GM19397 (cell line): Measurements from ENCODE around the gene TAF4.
"Not testable (repeated sequence)": the region's sequence is repeated elsewhere in the genome, so short reads cannot be mapped to it uniquely, and the experiment has no call there.

Source experiments
- ATAC-seq: cut with Tn5 transposase; IDR thresholded peaks from one replicate; pipeline ENCODE4 v1.9.1; 2021; ENCODE audit warnings: mild to moderate bottlenecking, moderate library complexity; ENCODE audit not compliant: unreplicated experiment

TAF4 gene

GRCh38 chr20:61982191-61982950 is 83.3 kb downstream of the TAF4 start:
- ATAC-seq = no peak

GRCh38 chr20:61981691-61982090 is 84.0 kb downstream of the TAF4 start:
- not testable (repeated sequence) for ATAC-seq

GRCh38 chr20:61980647-61981583 is 84.8 kb downstream of the TAF4 start:
- ATAC-seq = no peak

DNA sequence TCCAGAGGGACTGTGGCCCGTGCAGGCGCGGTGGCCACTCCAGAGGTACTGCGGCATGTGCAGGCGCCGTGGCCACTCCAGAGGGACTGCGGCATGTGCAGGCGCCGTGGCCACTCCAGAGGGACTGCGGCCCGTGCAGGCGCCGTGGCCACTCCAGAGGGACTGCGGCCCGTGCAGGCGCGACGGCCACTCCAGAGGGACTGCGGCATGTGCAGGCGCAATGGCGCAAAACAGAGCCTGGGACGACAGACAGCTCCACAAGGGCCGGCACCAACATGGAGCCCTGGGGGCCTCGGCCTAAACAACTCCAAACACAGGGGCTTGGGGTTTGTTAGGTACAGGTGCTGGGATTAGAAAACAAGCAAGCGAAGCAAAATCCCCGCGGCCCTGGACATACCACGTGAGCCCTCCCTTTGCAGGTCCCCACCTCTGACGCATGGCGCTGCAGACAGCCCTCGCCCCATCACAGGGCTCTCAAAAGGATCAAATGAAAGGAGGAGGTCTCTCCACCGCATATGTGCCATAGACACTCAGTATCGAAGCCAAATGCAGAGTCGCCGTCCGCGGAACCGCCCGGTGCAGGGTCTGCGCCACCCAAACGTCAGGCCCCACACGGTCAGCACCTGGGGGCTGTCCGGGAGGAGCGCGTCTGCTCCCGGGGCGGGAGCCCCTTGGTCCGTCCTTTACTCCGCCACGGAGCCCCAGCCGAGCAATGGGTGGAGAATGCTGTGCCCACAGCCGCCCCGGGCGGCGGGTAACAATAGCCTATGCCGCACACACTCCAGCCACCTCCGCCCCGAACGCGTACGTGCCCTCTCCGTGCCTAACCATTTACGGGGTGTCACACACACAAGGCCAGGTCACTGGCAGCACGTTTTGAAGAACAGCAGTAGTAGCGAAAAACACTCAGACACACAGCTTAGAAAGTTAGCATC is 85.7 kb downstream of the TAF4 start:
- no peak for ATAC-seq

DNA sequence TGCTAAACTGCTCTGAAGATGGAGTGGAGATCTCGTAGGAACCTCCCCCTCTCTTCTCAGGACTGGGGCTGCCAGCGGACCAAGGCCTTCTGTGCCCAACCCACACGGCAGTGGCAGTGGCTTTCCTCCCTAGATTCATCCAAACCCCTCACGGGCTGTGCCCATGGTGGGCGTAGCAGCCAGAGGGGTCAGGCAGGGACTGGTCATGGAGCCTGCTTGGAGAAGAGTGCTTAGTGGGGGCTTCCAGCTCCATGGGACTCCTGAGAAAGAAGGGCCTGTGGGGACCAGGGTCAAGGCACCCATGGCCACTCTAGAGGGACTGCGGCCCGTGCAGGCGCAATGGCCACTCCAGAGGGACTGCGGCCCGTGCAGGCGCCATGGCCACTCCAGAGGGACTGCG is 86.6 kb downstream of the TAF4 start:
- ATAC-seq = no peak

DNA sequence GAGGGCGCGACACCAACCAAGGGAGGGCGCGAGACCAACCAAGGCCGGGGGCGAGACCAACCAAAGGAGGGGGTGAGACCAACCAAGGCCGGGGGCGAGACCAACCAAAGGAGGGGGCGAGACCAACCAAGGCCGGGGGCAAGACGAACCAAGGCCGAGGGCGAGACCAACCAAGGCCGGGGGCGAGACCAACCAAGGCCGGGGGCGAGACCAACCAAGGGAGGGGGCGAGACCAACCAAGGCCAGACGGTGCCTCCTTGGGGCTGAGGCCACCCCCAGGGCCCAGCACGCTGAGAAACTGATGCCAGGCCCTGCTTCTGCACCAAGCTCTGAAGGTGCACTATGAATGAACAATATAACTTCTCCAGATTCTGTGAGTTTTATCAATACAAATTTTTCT is 87.2 kb downstream of the TAF4 start:
- ATAC-seq = no peak

DNA sequence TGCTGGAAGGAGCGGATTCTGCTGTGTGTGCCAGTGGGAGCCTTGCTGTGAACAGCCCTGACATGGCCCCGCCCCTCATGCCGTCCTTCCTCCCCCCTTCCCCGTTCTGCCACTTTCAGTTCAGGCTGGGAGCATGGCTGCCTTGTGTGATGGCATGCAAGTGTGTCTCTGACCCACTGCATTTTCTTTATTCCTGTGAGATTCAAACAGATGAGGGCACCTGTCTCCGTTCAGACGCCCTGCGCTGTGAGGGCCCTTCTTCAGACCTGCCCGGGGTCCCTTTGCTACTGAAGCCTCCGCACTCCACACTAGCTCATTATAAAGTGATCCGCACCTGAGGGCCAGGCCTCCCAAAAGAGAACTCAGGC is 88.3 kb downstream of the TAF4 start:
- no peak for ATAC-seq

- ATAC-seq = no peak
Measured at GRCh38 chr20:61976644-61977418, 88.8 kb downstream of the TAF4 start.

GRCh38 chr20:61976263-61976643 is 89.4 kb downstream of the TAF4 start:
- no peak for ATAC-seq

DNA sequence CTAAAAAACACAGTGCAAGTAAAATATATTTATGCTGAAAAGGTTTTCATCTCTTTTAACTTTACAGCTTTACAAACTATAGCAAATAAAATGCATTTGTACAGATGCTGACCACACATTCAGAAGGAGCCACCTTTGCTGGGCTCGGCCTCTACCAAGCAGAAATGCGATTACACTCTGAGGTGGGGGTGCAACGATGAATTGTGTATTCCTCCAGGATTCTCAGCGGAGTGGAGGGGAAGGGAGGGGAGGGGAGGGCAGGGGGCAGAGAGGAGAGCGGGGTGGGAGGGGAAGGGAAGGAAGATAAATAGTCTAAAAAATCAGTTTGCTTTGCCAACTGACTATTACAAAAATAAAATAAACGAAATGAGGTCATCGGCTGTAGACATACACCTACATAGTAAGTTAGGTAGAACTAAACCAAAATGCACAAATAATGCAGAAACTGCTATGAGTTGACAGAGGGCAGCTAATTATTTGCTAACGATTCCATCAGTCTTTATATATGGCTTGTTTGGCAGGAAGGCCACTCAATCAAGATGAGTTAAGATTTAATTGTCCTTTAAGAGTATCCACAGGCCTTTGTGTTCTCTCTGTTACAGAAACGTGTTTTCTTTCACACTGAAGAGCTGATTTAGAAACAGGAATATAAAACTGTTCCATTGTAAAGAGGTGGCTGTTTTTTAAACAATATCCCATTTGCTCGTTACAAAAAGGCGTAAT is 90.1 kb downstream of the TAF4 start:
- no peak for ATAC-seq

DNA sequence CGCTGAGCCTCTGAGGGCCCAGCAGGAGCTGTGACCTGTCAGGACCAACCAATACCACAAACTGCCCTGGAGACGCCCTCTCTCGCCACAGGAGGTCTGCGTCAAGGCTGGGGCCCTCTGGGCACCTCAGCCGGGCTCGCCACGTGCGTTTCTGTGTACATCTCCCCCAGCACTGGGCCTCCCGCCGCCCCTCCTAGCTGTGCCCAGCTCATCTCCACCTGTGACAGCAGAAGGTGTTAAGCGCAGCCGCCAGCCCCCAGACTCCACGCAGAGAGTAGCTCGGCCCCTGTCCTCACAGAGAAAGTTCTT is 91.4 kb downstream of the TAF4 start:
- no peak for ATAC-seq

DNA sequence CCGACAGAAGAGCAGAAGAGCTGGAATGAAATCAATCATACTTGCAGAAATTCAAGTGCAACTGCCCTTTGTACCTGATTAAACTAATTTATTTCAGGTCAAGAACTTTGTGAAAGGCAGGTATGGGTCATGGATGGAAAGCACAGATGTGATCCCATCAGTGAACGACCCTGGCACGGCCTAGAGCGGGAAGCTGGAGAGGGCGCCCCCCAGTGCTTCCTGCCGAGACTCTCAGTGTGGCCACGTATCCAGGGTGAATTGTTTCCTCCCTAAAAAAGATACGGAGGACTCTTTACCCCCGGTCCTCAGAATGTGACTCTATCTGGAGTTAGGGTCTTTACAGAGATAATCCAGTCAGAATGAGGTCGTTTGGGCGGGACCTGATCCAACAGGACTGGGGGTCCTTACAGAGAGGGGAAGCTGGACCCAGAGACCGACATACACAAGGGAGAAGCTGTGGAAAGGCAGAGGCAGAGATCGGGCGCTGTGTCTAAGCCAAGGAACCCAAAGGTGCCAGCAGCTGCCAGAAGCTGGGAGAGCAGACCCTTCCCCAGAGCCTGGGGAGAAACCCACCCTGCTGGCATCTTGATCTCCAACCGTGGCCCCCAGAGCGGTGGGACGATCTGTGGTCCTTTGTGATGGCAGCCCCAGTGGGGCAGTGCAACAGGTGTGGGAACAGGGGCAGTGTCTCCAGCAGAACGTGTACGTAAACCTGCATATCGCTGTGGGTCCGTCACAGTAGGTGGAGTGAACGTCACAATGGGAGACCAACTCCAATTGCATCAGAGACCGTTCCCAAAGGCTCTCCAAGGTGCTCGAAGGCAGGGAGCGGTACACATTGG is 91.9 kb downstream of the TAF4 start:
- ATAC-seq = no peak

DNA sequence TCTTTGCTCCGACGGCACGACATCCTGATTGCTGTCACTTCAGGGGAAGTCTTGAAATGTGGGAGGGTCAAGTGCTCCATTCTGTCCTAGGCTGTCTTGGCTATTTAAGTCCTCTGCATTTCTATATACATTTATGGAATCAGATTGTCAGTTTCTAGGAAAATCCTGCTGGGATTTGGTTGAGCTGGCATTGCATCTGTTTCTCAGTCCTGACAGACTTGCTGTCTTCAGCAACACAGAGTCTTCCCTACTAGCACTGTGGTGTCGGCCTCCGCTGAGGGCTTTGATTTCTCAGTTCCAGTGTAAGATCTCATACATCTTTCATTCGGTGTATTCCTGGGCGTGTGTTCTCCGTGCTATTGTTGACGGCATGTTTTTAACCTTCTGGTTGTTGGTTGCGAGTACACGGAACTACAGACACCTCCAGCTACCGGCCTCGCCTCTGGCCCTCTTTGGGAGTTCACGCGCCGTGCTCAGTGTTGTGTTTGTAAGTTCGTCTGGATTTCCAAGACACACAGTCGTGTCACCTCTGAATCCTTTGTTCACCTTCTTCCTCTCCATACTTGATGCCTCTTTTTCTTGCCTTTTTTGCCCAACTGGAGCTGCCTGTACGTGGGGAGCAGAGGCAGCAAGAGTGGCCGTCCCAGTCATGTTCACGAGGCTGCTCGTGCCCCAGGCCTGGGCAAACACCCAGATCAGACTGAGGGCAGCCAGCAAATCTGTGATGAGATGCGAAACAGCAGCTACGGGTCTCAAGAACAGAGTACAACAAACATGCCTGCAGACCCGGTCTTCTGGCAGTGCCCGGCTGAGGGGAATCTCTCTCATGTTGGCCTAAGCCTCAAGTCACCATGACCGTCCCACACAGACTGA is 92.8 kb downstream of the TAF4 start:
- ATAC-seq = no peak

GRCh38 chr20:61971595-61971994 is 94.1 kb downstream of the TAF4 start:
- ATAC-seq = not testable (repeated sequence)

DNA sequence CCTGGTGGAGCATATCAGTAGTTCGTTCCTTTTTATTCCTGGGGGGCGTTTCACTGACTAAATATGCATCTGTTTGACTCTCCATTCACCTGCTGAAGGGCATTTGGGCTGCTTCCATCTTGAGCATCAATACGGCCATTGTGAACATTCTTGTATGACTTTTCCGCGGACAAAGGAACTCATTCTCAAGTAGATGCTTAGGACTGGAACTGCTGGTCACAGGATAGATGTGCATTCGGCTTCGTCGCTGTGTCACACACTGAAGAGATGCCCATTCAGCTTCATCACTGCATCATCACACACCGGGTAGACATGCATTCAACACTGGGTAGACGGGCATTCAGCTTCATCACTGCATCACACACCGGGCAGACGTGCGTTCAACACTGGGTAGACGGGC is 95.3 kb downstream of the TAF4 start:
- no peak for ATAC-seq

- no peak for ATAC-seq
Measured at GRCh38 chr20:61969806-61970205, 95.9 kb downstream of the TAF4 start.

- ATAC-seq = no peak
Measured at GRCh38 chr20:61968932-61969331, 96.7 kb downstream of the TAF4 start.
